CD4-positive, alpha-beta T cell (primary cell): Measurements from ENCODE around the gene ZMYM2. TPM values are rescaled to one million over a fixed set of nuclear protein-coding genes. Genes with fewer than 3 reads are reported as not detected.

Source experiments
- ATAC-seq: fragments of 200-7000 bp; cut with Tn5 transposase; one replicate; pipeline ENCODE4 v1.10.0; 2022; ENCODE audit warnings: mild to moderate bottlenecking; ENCODE audit not compliant: poor library complexity
- CTCF ChIA-PET: fragments of 350-600 bp; sonication (Branson Sonifier 250); formaldehyde crosslinking; loops from one replicate; lab custom pipeline; 2021; ENCODE audit warnings: antibody characterized with exemption, inconsistent platforms; lab: Charles Lee
- POLR2A ChIA-PET: fragments of 350-600 bp; sonication (Branson Sonifier 250); formaldehyde crosslinking; loops from one replicate; lab custom pipeline; 2021; ENCODE audit warnings: antibody characterized with exemption, inconsistent platforms; lab: Charles Lee
- DNase-seq, 14 experiments: peaks; one replicate each; pipeline ENCODE4 v3.0.0-alpha.2; 2013 to 2020; ENCODE audit warnings: mixed read lengths in 2 of 14
- H3K27ac ChIP-seq, 2 donors: one replicate each; pipeline versions ENCODE4 v1.5.1 to v1.7.0; 2013; ENCODE audit warnings: low read length in 2 of 2, low read depth in 1 of 2, mild to moderate bottlenecking in 1 of 2
- H3K27me3 ChIP-seq, 2 experiments: 1 replicate in 1 of 2; 2 replicates in 1 of 2; pipeline versions ENCODE4 v1.6.1 to v1.7.0; 2013; ENCODE audit warnings: low read length in 2 of 2, control low read depth in 1 of 2, mild to moderate bottlenecking in 1 of 2, moderate library complexity in 1 of 2; ENCODE audit not compliant: insufficient read depth in 2 of 2, control insufficient read depth in 1 of 2
- H3K36me3 ChIP-seq: one replicate; pipeline ENCODE4 v1.6.1; 2013; ENCODE audit warnings: low read length, control low read depth; ENCODE audit not compliant: insufficient read depth
- H3K4me1 ChIP-seq: one replicate; pipeline ENCODE4 v1.6.1; 2013; ENCODE audit warnings: low read length, control low read depth; ENCODE audit not compliant: insufficient read depth
- H3K4me3 ChIP-seq: one replicate; pipeline ENCODE4 v1.5.1; 2013; ENCODE audit warnings: mild to moderate bottlenecking, low read length, moderate library complexity
- H3K9me3 ChIP-seq, 2 experiments: 1 replicate in 1 of 2; 2 replicates in 1 of 2; pipeline versions ENCODE4 v1.6.1 to v1.7.0; 2013; ENCODE audit warnings: low read length in 2 of 2, mild to moderate bottlenecking in 2 of 2, control low read depth in 1 of 2, moderate library complexity in 1 of 2; ENCODE audit not compliant: control insufficient read depth in 1 of 2, insufficient read depth in 1 of 2
- H3K27ac Mint-ChIP-seq: one replicate; pipeline ENCODE4 v1.8.0; 2020; ENCODE audit warnings: mixed read lengths
- H3K27me3 Mint-ChIP-seq: one replicate; pipeline ENCODE4 v1.8.0; 2021; ENCODE audit warnings: mixed read lengths
- H3K36me3 Mint-ChIP-seq: one replicate; pipeline ENCODE4 v1.8.0; 2021; ENCODE audit warnings: low read depth, mixed read lengths
- H3K4me1 Mint-ChIP-seq: one replicate; pipeline ENCODE4 v1.8.0; 2021; ENCODE audit warnings: low read depth, mixed read lengths
- H3K4me3 Mint-ChIP-seq: one replicate; pipeline ENCODE4 v1.8.0; 2020; ENCODE audit warnings: mild to moderate bottlenecking, mixed read lengths
- H3K9me3 Mint-ChIP-seq: one replicate; pipeline ENCODE4 v1.8.0; 2020; ENCODE audit warnings: mixed read lengths
- CTCF ChIP-seq: fragments of 200-600 bp; IDR thresholded peaks from one replicate; pipeline ENCODE4 v1.8.0; 2022; ENCODE audit warnings: antibody characterized with exemption, mild to moderate bottlenecking
- intact Hi-C, 2 experiments: fragments of 100-400 bp; cut with DNase I in 1 of 2; cut with micrococcal nuclease in 1 of 2; formaldehyde crosslinking; loops; one replicate each; pipeline versions ENCODE4 v1.15.1 to v1.9.0; 2023 to 2025; cut with DNase I, micrococcal nuclease
- total RNA-seq, 174 experiments: library from RNA in 2 of 174; stranded (reverse) in 2 of 174; gene quantifications; one replicate each; pipeline ENCODE4 v1.2.3 and lab custom pipeline; 2021 to 2026

Gene ZMYM2
- total RNA-seq, 2 experiments from 2014 or later, result 106 to 110 TPM

DNA sequence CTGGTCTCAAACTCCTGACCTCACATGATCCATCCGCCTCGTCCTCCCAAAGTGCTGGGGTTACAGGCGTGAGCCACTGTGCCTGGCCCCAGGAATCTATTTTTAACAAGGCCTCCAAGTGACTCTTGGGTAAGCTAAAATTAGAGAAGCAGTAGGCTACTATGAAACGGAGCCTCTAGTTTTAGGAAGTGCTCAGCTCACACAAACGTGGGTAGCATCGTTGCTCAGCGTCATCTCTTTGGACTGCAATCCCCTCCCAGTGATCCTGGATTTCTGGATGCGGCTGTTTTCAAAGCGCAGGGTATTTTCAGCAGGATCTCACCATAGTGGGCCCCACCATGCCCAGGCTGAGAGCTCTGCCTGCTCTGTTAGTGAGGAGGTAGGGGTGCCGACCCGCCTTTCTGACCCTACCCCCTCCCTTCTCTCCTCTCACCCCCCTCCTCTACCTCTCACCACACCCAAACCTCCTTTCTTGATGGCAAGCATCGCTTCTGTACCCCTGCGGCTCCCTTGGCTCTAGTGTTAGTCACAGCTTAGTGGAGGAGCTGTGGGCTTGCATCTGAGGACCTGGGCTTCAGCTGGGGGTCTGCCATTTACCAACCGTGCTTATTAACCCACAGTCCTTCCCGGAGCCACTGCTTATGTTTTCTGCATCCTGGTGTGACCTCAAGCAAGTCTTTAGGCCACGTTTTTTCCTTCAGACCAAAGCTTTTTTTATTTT is 168.2 kb downstream of the ZMYM2 start:
- Mint-ChIP-seq H3K36me3 (no peaks in the 10 kb centered on the region), H3K27me3 (peaks cover 22% of the 10 kb centered on the region), H3K4me1 (no peaks in the 10 kb centered on the region), H3K4me3 (peak overlapping the region; percentile 12), H3K27ac (no peak overlapping the region), H3K9me3 (no peaks in the 10 kb centered on the region)
- DNase-seq (peak in 1 of 14 experiments; percentile 15), ATAC-seq (no peak)
- no peak for TF ChIP-seq CTCF
- no peak overlapping the region for H3K4me3 ChIP-seq
- intact Hi-C loops, result loop anchor here in 1 of 2 experiments (5.0 kb wide), 1 partner anchor 36 kb away; the partner anchor contains the start of gene GJA3
- CTCF ChIA-PET, result interaction anchor here (2.5 kb wide), 1 partner anchor 8 kb away, joined by 12 read pairs; no protein-coding TSS in a partner anchor
- no peaks in the 10 kb centered on the region for H3K36me3 ChIP-seq
- peaks cover 23% of the 10 kb centered on the region for H3K4me1 ChIP-seq
- H3K27me3 ChIP-seq, result peaks cover 29 to 51% of the 10 kb centered on the region in 2 experiments
- POLR2A ChIA-PET, result interaction anchor here (0.9 to 2.5 kb wide), 3 partner anchors 8 to 266 kb away, joined by 3 to 17 read pairs (median 6); no protein-coding TSS in a partner anchor
- no peak overlapping the region for H3K27ac ChIP-seq
- H3K9me3 ChIP-seq, result no peaks in the 10 kb centered on the region

DNA sequence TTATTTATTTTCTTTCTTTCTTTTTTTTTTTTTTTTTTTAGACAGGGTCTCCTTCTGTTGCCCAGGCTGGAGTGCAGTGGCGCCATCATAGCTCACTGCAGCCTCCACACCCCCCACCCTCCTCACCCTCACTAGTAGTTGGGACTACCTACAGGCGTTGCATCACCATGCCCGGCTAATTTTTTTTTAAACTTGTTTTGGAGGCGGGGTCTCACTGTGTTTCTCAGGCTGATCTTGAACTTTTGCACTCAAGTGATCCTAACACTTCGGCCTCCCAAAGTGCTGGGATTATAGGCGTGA is 168.7 kb downstream of the ZMYM2 start:
- CTCF ChIA-PET, result interaction anchor here (1.1 to 2.5 kb wide), 2 partner anchors 8 to 29 kb away, joined by 4 to 12 read pairs; no protein-coding TSS in a partner anchor
- H3K27ac ChIP-seq, result no peak overlapping the region
- Mint-ChIP-seq H3K27me3 (peaks cover 22% of the 10 kb centered on the region), H3K36me3 (no peaks in the 10 kb centered on the region), H3K9me3 (no peaks in the 10 kb centered on the region), H3K27ac (no peak overlapping the region), H3K4me1 (no peaks in the 10 kb centered on the region), H3K4me3 (peak overlapping the region; percentile 21)
- peak overlapping the region; percentile 56 for H3K4me3 ChIP-seq
- POLR2A ChIA-PET, result interaction anchor here (0.9 to 2.5 kb wide), 3 partner anchors 8 to 266 kb away, joined by 3 to 17 read pairs (median 6); no protein-coding TSS in a partner anchor
- H3K4me1 ChIP-seq, result peaks cover 23% of the 10 kb centered on the region
- intact Hi-C loops, result loop anchor here in 1 of 2 experiments (5.0 kb wide), 1 partner anchor 35 kb away; the partner anchor contains the start of gene GJA3
- no peaks in the 10 kb centered on the region for H3K36me3 ChIP-seq
- no peak for TF ChIP-seq CTCF
- no peaks in the 10 kb centered on the region for H3K9me3 ChIP-seq
- DNase-seq (peak in 1 of 14 experiments; percentile 42), ATAC-seq (peak; percentile 41)
- H3K27me3 ChIP-seq, result peaks cover 33 to 51% of the 10 kb centered on the region in 2 experiments

DNA sequence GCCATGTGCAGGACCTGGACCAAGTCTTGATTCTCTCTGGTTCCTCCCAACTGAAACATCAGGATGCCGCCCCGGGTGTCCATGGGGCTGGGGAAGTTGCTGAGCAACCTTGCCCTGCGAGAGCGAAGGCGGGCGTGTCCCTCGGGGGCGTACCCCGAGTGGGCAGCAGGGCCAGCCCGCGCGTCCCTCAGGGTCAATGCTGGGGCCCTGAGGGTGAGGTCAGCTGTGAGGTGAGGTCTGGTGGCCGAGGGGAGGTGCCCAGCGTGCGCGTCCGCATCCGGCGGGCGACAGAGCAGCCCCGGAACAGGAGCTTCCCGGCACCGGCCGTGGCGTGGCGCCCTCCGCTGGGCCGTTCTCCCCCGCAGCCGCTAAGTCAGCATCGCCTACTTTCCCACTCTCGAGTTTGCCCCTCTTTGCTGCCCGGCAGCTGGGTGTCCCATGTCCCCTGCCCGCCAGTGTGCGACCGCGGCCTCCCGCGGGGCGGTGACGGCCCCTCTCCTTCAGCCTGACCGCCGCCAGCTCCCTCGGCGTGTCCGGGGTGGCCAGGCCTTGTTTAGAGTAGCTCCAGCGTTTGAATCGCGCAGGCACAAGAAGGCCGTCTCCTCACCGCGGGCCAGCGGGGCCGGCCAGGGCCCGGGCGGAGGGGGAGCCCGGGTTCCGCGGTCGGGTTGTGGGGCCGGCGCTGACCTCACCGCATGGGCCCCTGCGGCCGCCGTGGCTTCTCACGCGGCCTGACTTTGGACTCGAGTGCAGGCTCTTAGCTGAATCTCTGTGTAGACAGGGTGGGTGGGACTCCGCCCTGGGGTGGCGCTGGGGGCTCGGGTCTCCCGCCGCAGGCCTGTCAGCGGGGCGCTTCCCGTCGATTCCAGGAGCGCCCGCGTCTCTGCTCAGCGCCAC is 169.3 kb downstream of the ZMYM2 start:
- Histone ChIP-seq H3K36me3 (no peaks in the 10 kb centered on the region), H3K27me3 (peaks cover 36 to 51% of the 10 kb centered on the region in 2 experiments), H3K27ac (no peak overlapping the region), H3K4me1 (peaks cover 23% of the 10 kb centered on the region), H3K9me3 (no peaks in the 10 kb centered on the region), H3K4me3 (peak overlapping the region; percentile 56)
- Mint-ChIP-seq H3K27me3 (peaks cover 24% of the 10 kb centered on the region), H3K9me3 (no peaks in the 10 kb centered on the region), H3K36me3 (no peaks in the 10 kb centered on the region), H3K4me1 (no peaks in the 10 kb centered on the region), H3K4me3 (peak overlapping the region; percentile 71), H3K27ac (no peak overlapping the region)
- TF ChIP-seq CTCF, result peak; percentile 29
- ATAC-seq, result peak; percentile 66
- intact Hi-C loops, result loop anchor here in 1 of 2 experiments (5.0 kb wide), 1 partner anchor 34 kb away; the partner anchor contains the start of gene GJA3
- peak in 7 of 14 experiments; percentile 20 to 67 (median 49) for DNase-seq
- ChIA-PET CTCF (interaction anchor here (0.6 to 2.5 kb wide), 3 partner anchors 9 to 32 kb away, joined by 3 to 12 read pairs (median 4); no protein-coding TSS in a partner anchor), POLR2A (interaction anchor here (0.9 to 2.5 kb wide), 3 partner anchors 9 to 267 kb away, joined by 3 to 17 read pairs (median 6); no protein-coding TSS in a partner anchor)
